ENCODE data around the gene SPNS2. TPM values are rescaled to one million over a fixed set of nuclear protein-coding genes. Genes with fewer than 3 reads are reported as not detected.

Gene SPNS2
- total RNA-seq, 1 experiment from 2014 or later: not detected

DNA sequence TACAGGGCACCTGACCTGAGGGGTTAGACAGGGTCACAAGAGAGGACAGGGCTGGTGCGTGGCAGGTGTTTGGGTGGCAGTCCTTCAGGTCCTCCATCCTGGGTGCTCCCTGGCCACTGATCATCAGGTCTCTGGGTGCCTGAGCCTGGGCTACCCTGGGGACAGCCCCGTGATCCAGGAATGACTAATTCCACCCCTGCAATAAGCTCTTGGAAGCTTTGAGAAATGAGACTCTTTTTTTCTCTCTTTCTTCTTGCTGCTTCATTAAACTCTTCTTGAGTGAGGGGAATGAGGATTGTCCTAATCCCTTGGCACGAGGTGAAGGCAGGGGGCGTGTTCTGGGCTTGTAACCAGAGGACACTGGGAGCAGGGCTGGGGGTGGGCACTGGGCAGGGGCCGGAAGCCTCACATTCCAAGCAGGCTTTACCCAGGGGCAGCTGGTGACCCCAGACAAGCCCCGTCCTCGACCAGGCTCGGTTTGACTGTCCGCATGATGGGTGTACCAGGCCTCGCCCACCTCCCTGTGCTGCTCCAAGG, 21.4 kb upstream of the SPNS2 start:
- H3K4me1 Mint-ChIP-seq (ENCODE audit: insufficient read depth, unreplicated experiment): no peaks in the 10 kb centered on the region
- H3K4me3 Mint-ChIP-seq (ENCODE audit: unreplicated experiment): no peak overlapping the region
- CTCF ChIA-PET: interaction anchor here (0.5 kb wide), 1 partner anchor 614 kb away, joined by 4 read pairs; no protein-coding TSS in a partner anchor
- H3K27me3 Mint-ChIP-seq (ENCODE audit: insufficient read depth, unreplicated experiment): peaks cover 16% of the 10 kb centered on the region
- H3K27ac Mint-ChIP-seq (ENCODE audit: low read depth, unreplicated experiment): no peak overlapping the region
- TF ChIP-seq, protein P1, sequence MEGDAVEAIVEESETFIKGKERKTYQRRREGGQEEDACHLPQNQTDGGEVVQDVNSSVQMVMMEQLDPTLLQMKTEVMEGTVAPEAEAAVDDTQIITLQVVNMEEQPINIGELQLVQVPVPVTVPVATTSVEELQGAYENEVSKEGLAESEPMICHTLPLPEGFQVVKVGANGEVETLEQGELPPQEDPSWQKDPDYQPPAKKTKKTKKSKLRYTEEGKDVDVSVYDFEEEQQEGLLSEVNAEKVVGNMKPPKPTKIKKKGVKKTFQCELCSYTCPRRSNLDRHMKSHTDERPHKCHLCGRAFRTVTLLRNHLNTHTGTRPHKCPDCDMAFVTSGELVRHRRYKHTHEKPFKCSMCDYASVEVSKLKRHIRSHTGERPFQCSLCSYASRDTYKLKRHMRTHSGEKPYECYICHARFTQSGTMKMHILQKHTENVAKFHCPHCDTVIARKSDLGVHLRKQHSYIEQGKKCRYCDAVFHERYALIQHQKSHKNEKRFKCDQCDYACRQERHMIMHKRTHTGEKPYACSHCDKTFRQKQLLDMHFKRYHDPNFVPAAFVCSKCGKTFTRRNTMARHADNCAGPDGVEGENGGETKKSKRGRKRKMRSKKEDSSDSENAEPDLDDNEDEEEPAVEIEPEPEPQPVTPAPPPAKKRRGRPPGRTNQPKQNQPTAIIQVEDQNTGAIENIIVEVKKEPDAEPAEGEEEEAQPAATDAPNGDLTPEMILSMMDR (IDR thresholded peaks at IDR 0.05; ENCODE audit: unreplicated experiment): no peak
- no peak for DNase-seq (ENCODE audit: unreplicated experiment)
- H3K36me3 Mint-ChIP-seq (ENCODE audit: insufficient read depth, unreplicated experiment): no peaks in the 10 kb centered on the region
- POLR2A ChIA-PET: no interaction called here
- no peaks in the 10 kb centered on the region for H3K9me3 Mint-ChIP-seq (ENCODE audit: unreplicated experiment)
- intact Hi-C loops (cut with micrococcal nuclease): no loop called here
- BruUV-seq (replicated peaks): no TSS peak

DNA sequence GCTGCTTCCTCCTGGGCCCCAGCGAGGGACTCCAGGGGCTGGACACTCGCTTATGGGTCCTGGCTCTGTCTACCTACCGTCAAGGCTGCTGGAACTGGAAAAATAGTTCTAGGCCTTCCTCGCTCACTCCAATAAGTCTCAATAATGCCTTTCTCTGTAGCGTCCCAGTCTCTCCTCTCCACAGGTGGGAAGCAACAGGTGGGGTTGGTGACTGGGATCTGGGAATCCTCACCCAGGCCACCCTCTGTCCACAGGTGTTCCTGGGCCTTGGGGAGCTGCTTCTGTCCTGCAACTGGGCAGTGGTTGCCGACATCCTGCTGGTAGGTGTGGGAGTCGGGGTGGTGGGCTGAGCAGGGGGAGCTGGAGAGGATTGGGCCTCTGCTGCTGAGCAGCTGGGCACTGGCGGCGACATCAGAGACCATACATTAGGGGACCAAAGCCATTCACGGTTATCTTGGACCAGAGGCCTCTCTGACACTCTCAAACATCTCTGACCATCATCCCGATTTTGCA, 20.3 kb upstream of the SPNS2 start:
- Mint-ChIP-seq H3K27ac (ENCODE audit: low read depth, unreplicated experiment) (no peak overlapping the region), H3K9me3 (ENCODE audit: unreplicated experiment) (no peaks in the 10 kb centered on the region), H3K36me3 (ENCODE audit: insufficient read depth, unreplicated experiment) (no peaks in the 10 kb centered on the region), H3K27me3 (ENCODE audit: insufficient read depth, unreplicated experiment) (peaks cover 14% of the 10 kb centered on the region), H3K4me3 (ENCODE audit: unreplicated experiment) (no peak overlapping the region), H3K4me1 (ENCODE audit: insufficient read depth, unreplicated experiment) (peaks cover 2% of the 10 kb centered on the region)
- no TSS peak for BruUV-seq (replicated peaks)
- TF ChIP-seq, protein P1 (IDR thresholded peaks at IDR 0.05; ENCODE audit: unreplicated experiment): no peak
- no peak for DNase-seq (ENCODE audit: unreplicated experiment)
- ChIA-PET CTCF (no interaction called here), POLR2A (interaction anchor here (0.6 kb wide), 1 partner anchor 214 kb away, joined by 3 read pairs; the partner anchor contains the start of gene ANKFY1)
- intact Hi-C loops (cut with micrococcal nuclease): no loop called here

DNA sequence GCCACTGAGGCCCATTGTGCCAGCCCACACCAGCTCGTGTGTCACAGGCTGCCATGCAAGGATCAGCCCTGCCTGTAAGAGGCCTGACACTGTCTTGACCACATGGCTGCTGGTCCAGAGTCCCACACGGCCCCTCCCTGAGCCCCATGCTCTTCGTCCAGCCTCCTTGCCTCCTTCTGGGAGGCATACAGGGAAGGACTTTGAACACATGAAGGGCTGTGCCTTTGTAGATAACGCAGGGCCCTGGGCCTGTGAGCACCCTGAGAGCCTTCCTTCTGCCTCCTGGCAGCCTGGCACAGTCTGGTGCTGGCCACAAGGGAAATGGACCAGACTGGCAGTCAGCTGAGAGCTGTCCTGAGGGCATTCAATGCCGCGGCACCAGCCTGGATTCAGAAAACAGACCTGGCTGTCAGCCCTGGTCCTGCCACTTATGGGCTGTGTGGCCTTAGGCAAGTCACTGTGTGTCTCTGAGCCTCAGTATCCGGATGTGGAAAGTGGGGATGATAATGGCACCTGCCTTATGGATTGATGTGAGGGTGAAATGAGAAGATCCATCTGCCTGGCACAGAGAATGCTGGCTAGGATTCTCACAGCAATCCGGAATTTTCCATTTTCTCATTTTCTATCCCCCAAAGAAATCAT, 19.2 kb upstream of the SPNS2 start:
- intact Hi-C loops (cut with micrococcal nuclease): no loop called here
- TF ChIP-seq, protein P1 (IDR thresholded peaks at IDR 0.05; ENCODE audit: unreplicated experiment): no peak
- H3K27me3 Mint-ChIP-seq (ENCODE audit: insufficient read depth, unreplicated experiment): peaks cover 12% of the 10 kb centered on the region
- no peak overlapping the region for H3K4me3 Mint-ChIP-seq (ENCODE audit: unreplicated experiment)
- no peak overlapping the region for H3K27ac Mint-ChIP-seq (ENCODE audit: low read depth, unreplicated experiment)
- ChIA-PET POLR2A (no interaction called here), CTCF (no interaction called here)
- no peak for DNase-seq (ENCODE audit: unreplicated experiment)
- H3K36me3 Mint-ChIP-seq (ENCODE audit: insufficient read depth, unreplicated experiment): no peaks in the 10 kb centered on the region
- BruUV-seq (replicated peaks): no TSS peak
- H3K4me1 Mint-ChIP-seq (ENCODE audit: insufficient read depth, unreplicated experiment): peaks cover 9% of the 10 kb centered on the region
- H3K9me3 Mint-ChIP-seq (ENCODE audit: unreplicated experiment): no peaks in the 10 kb centered on the region

DNA sequence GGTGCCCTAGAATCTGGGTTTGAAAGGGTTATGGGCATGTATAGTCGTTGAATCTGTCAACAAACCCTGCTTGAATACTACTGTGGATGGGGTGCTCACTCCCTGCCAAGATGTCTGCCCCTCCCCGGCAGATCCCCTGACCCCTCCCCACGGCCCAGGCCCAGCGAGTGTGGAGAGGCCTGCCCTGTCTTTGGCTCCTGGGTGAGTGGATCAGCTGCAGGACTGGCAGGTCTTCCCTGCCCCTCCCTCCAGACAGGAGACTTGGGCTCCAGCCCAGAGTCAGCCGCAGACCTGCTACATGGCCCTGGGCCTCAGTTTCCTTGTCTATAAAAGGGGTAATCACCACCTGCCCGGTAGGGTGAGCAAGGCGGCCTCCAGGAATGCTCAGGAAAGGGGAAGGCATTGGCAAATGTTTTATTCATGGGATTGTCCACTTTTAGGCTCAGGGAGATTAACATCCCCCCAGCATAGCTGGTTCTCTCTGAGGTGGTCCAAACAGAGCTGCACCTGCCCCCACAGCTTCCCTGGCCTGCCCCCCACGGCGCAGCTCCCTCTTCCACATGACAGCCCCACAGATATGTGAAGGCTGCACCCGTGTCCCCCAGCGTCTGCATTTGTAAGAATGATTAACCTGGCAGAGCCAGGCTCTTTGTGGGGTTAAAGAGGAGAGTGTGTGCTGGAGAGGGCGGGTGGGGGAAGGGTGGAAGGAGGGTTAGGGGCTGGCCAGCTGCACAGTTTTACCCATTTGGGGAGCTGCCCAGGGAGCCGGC, 18.5 kb upstream of the SPNS2 start:
- Mint-ChIP-seq H3K27me3 (ENCODE audit: insufficient read depth, unreplicated experiment) (peaks cover 5% of the 10 kb centered on the region), H3K27ac (ENCODE audit: low read depth, unreplicated experiment) (no peak overlapping the region), H3K4me1 (ENCODE audit: insufficient read depth, unreplicated experiment) (peaks cover 9% of the 10 kb centered on the region), H3K36me3 (ENCODE audit: insufficient read depth, unreplicated experiment) (no peaks in the 10 kb centered on the region), H3K9me3 (ENCODE audit: unreplicated experiment) (no peaks in the 10 kb centered on the region), H3K4me3 (ENCODE audit: unreplicated experiment) (no peak overlapping the region)
- intact Hi-C loops (cut with micrococcal nuclease): no loop called here
- no TSS peak for BruUV-seq (replicated peaks)
- CTCF ChIA-PET: interaction anchor here (0.6 to 0.7 kb wide), 3 partner anchors 17 to 1722 kb away, joined by 3 to 4 read pairs (median 3); no protein-coding TSS in a partner anchor
- POLR2A ChIA-PET: no interaction called here
- DNase-seq (ENCODE audit: unreplicated experiment): no peak
- TF ChIP-seq, protein P1 (IDR thresholded peaks at IDR 0.05; ENCODE audit: unreplicated experiment): no peak
